Endothelial cell of umbilical vein (primary cell): Measurements from ENCODE around the gene LYPD4.

Experiments
- JUN ChIP-seq: IDR thresholded peaks from 2 replicates; pipeline ENCODE4 v1.6.1; 2011; ENCODE audit warnings: borderline replicate concordance, low read depth; ENCODE audit not compliant: insufficient read length, insufficient read depth
- MAX ChIP-seq: IDR thresholded peaks from 2 replicates; pipeline ENCODE4 v1.6.1; 2011; ENCODE audit not compliant: insufficient read depth, insufficient read length
- TF ChIP-seq, protein P1 (sequence below), 2 donors: IDR thresholded peaks; 1 replicate in 1 of 2; 2 replicates in 1 of 2; pipeline ENCODE4 v1.5.1; 2011; ENCODE audit warnings: low read length in 2 of 2, mild to moderate bottlenecking in 2 of 2, moderate library complexity in 2 of 2, control low read depth in 1 of 2, inconsistent platforms in 1 of 2, low read depth in 1 of 2; ENCODE audit not compliant: insufficient read depth in 1 of 2; ENCODE audit errors: extremely low read depth in 1 of 2

DNA sequence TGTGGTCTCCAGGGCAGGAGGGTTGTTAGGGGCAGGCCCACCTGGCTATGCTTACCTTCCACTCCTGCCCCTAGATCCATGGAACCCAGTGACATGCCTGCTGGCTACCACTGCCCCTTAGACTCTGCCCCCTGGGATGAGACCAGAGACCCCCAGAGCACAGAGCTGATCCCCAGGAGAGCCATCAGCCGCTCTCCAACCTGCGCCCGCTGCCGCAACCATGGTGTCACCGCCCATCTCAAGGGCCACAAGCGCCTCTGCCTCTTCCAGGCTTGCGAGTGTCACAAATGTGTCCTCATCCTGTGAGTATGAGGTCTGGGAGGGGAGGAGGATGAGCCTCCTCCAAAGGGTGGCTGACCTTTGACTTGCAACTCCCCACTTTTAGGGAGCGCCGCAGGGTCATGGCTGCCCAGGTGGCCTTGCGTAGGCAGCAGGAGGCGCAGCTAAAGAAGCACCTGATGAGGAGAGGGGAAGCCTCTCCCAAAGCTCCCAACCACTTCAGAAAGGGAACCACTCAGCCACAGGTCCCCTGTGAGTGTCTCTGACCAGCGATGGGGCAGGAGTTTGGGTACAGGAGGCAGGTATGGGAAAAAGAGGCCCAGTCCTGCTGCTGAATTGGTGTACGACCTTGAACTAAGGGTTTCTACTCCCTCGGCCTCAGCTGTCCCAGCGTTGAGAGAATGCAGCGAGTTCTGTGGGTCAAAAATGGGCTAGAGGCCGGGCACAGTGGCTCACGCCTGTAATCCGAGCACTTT is 3.0 kb upstream of the LYPD4 start:
- TF ChIP-seq, protein P1, sequence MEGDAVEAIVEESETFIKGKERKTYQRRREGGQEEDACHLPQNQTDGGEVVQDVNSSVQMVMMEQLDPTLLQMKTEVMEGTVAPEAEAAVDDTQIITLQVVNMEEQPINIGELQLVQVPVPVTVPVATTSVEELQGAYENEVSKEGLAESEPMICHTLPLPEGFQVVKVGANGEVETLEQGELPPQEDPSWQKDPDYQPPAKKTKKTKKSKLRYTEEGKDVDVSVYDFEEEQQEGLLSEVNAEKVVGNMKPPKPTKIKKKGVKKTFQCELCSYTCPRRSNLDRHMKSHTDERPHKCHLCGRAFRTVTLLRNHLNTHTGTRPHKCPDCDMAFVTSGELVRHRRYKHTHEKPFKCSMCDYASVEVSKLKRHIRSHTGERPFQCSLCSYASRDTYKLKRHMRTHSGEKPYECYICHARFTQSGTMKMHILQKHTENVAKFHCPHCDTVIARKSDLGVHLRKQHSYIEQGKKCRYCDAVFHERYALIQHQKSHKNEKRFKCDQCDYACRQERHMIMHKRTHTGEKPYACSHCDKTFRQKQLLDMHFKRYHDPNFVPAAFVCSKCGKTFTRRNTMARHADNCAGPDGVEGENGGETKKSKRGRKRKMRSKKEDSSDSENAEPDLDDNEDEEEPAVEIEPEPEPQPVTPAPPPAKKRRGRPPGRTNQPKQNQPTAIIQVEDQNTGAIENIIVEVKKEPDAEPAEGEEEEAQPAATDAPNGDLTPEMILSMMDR (IDR thresholded peaks at IDR 0.05; ENCODE audit: extremely low read depth in 1 of 2, insufficient read depth in 1 of 2, low read depth in 1 of 2, low read length in 2 of 2) = no peak
- no peak for TF ChIP-seq MAX
- no peak for TF ChIP-seq JUN
